Loucy (cell line): ENCODE measurements around the gene ESYT3.

Experiments used
- CTCF ChIP-seq: fragments of 200-600 bp; sonication (generic); conservative IDR thresholded peaks from 2 replicates; pipeline ENCODE4 v1.5.1; 2014; ENCODE audit warnings: mild to moderate bottlenecking, antibody characterized with exemption, low read length
- EZH2phosphoT487 ChIP-seq: fragments of 200-600 bp; IDR thresholded peaks from 2 replicates; pipeline ENCODE4 v1.6.1; 2018; ENCODE audit warnings: antibody characterized with exemption, mild to moderate bottlenecking, moderate library complexity, borderline replicate concordance

- TF ChIP-seq CTCF (no peak), EZH2phosphoT487 (no peak)
Observed at GRCh38 chr3:138460536-138461205, 26.3 kb downstream of the ESYT3 start.
